ENCODE results near the gene C20orf204.

The C20orf204 gene

GRCh38 chr20:64043768-64044167, 7.8 kb downstream of the C20orf204 start:
- no peaks in the 10 kb centered on the region for H3K9me3 ChIP-seq (ENCODE audit: control insufficient read depth, insufficient read depth, low read length)

GRCh38 chr20:64044484-64045247, 8.7 kb downstream of the C20orf204 start:
- Histone ChIP-seq H3K36me3 (ENCODE audit: insufficient read depth, low read length) (no peaks in the 10 kb centered on the region), H3K4me1 (ENCODE audit: insufficient read depth, low read length) (peaks cover 14% of the 10 kb centered on the region; the same call in 1 of the 2 replicates), H3K9ac (ENCODE audit: low read depth, low read length) (no peak overlapping the region), H3K9me3 (ENCODE audit: control insufficient read depth, insufficient read depth, low read length) (no peaks in the 10 kb centered on the region)

More at GRCh38 chr20:64043768-64044167, 7.8 kb downstream of the C20orf204 start:
- Histone ChIP-seq H3K4me1 (ENCODE audit: insufficient read depth, low read length) (peaks cover 19% of the 10 kb centered on the region; the same call in 1 of the 2 replicates), H3K36me3 (ENCODE audit: insufficient read depth, low read length) (no peaks in the 10 kb centered on the region), H3K9ac (ENCODE audit: low read depth, low read length) (no peak overlapping the region)

- H3K9ac ChIP-seq (ENCODE audit: low read depth, low read length): no peak overlapping the region
- H3K4me1 ChIP-seq (ENCODE audit: insufficient read depth, low read length): peaks cover 18% of the 10 kb centered on the region; the same call in 1 of the 2 replicates
- no peaks in the 10 kb centered on the region for H3K36me3 ChIP-seq (ENCODE audit: insufficient read depth, low read length)
- H3K9me3 ChIP-seq (ENCODE audit: control insufficient read depth, insufficient read depth, low read length): no peaks in the 10 kb centered on the region
Observed at GRCh38 chr20:64045346-64046011, 9.5 kb downstream of the C20orf204 start.

- H3K4me1 ChIP-seq (ENCODE audit: insufficient read depth, low read length): peaks cover 18% of the 10 kb centered on the region; the same call in 1 of the 2 replicates
- no peak overlapping the region for H3K9ac ChIP-seq (ENCODE audit: low read depth, low read length)
- no peaks in the 10 kb centered on the region for H3K9me3 ChIP-seq (ENCODE audit: control insufficient read depth, insufficient read depth, low read length)
- no peaks in the 10 kb centered on the region for H3K36me3 ChIP-seq (ENCODE audit: insufficient read depth, low read length)
Observed at GRCh38 chr20:64047046-64047389, 11.0 kb downstream of the C20orf204 start.

- H3K9ac ChIP-seq (ENCODE audit: low read depth, low read length): peak overlapping the region; percentile 37
- H3K36me3 ChIP-seq (ENCODE audit: insufficient read depth, low read length): no peaks in the 10 kb centered on the region
- no peaks in the 10 kb centered on the region for H3K9me3 ChIP-seq (ENCODE audit: control insufficient read depth, insufficient read depth, low read length)
- H3K4me1 ChIP-seq (ENCODE audit: insufficient read depth, low read length): peaks cover 18% of the 10 kb centered on the region; the same call in 1 of the 2 replicates
Observed at GRCh38 chr20:64047968-64048401, 12.0 kb downstream of the C20orf204 start.

GRCh38 chr20:64048402-64049044, 12.5 kb downstream of the C20orf204 start:
- H3K9me3 ChIP-seq (ENCODE audit: control insufficient read depth, insufficient read depth, low read length): no peaks in the 10 kb centered on the region
- H3K9ac ChIP-seq (ENCODE audit: low read depth, low read length): peak overlapping the region; percentile 37
- H3K36me3 ChIP-seq (ENCODE audit: insufficient read depth, low read length): no peaks in the 10 kb centered on the region
- H3K4me1 ChIP-seq (ENCODE audit: insufficient read depth, low read length): peaks cover 19% of the 10 kb centered on the region; the same call in 1 of the 2 replicates

GRCh38 chr20:64049060-64049877, 13.3 kb downstream of the C20orf204 start, which contains the start of gene SOX18:
SOX18 (minus strand) TSS chr20:64049639; CDS start chr20:64049516, 123 bp downstream.
- H3K9me3 ChIP-seq (ENCODE audit: control insufficient read depth, insufficient read depth, low read length): no peaks in the 10 kb centered on the region
- H3K9ac ChIP-seq (ENCODE audit: low read depth, low read length): peak within 1 kb of the TSS; percentile 37
- H3K4me1 ChIP-seq (ENCODE audit: insufficient read depth, low read length): peaks cover 25% of the 10 kb centered on the region; the same call in 1 of the 2 replicates
- no peaks in the 10 kb centered on the region for H3K36me3 ChIP-seq (ENCODE audit: insufficient read depth, low read length)

GRCh38 chr20:64049878-64050260, 13.9 kb downstream of the C20orf204 start:
- Histone ChIP-seq H3K4me1 (ENCODE audit: insufficient read depth, low read length) (peaks cover 22% of the 10 kb centered on the region; the same call in 1 of the 2 replicates), H3K9ac (ENCODE audit: low read depth, low read length) (no peak overlapping the region; the same call in 1 of the 2 replicates), H3K36me3 (ENCODE audit: insufficient read depth, low read length) (no peaks in the 10 kb centered on the region), H3K9me3 (ENCODE audit: control insufficient read depth, insufficient read depth, low read length) (no peaks in the 10 kb centered on the region)

GRCh38 chr20:64050261-64051032, 14.5 kb downstream of the C20orf204 start:
- Histone ChIP-seq H3K9me3 (ENCODE audit: control insufficient read depth, insufficient read depth, low read length) (no peaks in the 10 kb centered on the region), H3K4me1 (ENCODE audit: insufficient read depth, low read length) (peaks cover 16% of the 10 kb centered on the region; the same call in 1 of the 2 replicates), H3K9ac (ENCODE audit: low read depth, low read length) (no peak overlapping the region), H3K36me3 (ENCODE audit: insufficient read depth, low read length) (no peaks in the 10 kb centered on the region)

- H3K4me1 ChIP-seq (ENCODE audit: insufficient read depth, low read length): peaks cover 12% of the 10 kb centered on the region; the same call in 1 of the 2 replicates
- no peaks in the 10 kb centered on the region for H3K9me3 ChIP-seq (ENCODE audit: control insufficient read depth, insufficient read depth, low read length)
- no peaks in the 10 kb centered on the region for H3K36me3 ChIP-seq (ENCODE audit: insufficient read depth, low read length)
- H3K9ac ChIP-seq (ENCODE audit: low read depth, low read length): no peak overlapping the region
Observed at GRCh38 chr20:64051033-64051452, 15.1 kb downstream of the C20orf204 start.

- Histone ChIP-seq H3K9ac (ENCODE audit: low read depth, low read length) (no peak overlapping the region), H3K4me1 (ENCODE audit: insufficient read depth, low read length) (peaks cover 12% of the 10 kb centered on the region; the same call in 1 of the 2 replicates), H3K9me3 (ENCODE audit: control insufficient read depth, insufficient read depth, low read length) (no peaks in the 10 kb centered on the region), H3K36me3 (ENCODE audit: insufficient read depth, low read length) (no peaks in the 10 kb centered on the region)
Observed at GRCh38 chr20:64051561-64052325, 15.8 kb downstream of the C20orf204 start.

- H3K36me3 ChIP-seq (ENCODE audit: insufficient read depth, low read length): no peaks in the 10 kb centered on the region
- no peak overlapping the region for H3K9ac ChIP-seq (ENCODE audit: low read depth, low read length)
- peaks cover 16% of the 10 kb centered on the region; the same call in 1 of the 2 replicates for H3K4me1 ChIP-seq (ENCODE audit: insufficient read depth, low read length)
- no peaks in the 10 kb centered on the region for H3K9me3 ChIP-seq (ENCODE audit: control insufficient read depth, insufficient read depth, low read length)
Observed at GRCh38 chr20:64052326-64052722, 16.3 kb downstream of the C20orf204 start.
